WTC11 (cell line): ENCODE data around the gene GRK7. TPM values are rescaled to one million over a fixed set of nuclear protein-coding genes. Genes with fewer than 3 reads are reported as not detected.

Source experiments
- ATAC-seq: fragments of 200-7000 bp; cut with Tn5 transposase; 2 replicates; pipeline ENCODE4 v1.10.0; 2021; ENCODE audit warnings: mild to moderate bottlenecking, moderate library complexity
- CTCF ChIA-PET: fragments of 300-600 bp; sonication (Branson Sonifier 250); formaldehyde crosslinking; loops from one replicate; lab custom pipeline; 2021; ENCODE audit warnings: antibody characterized with exemption; lab: Charles Lee
- POLR2A ChIA-PET: fragments of 350-600 bp; sonication (Branson Sonifier 250); formaldehyde crosslinking; loops from one replicate; lab custom pipeline; 2021; ENCODE audit warnings: antibody characterized with exemption; lab: Charles Lee
- DNase-seq: peaks from one replicate; pipeline ENCODE4 v3.0.0; 2021; ENCODE audit warnings: low spot score
- H3K27ac Mint-ChIP-seq: 2 replicates; pipeline ENCODE4 v1.8.0; 2021; ENCODE audit warnings: mixed read lengths
- H3K27me3 Mint-ChIP-seq: 2 replicates; pipeline ENCODE4 v1.8.0; 2021; ENCODE audit warnings: low read depth, mild to moderate bottlenecking, moderate library complexity, mixed read lengths
- H3K36me3 Mint-ChIP-seq: 2 replicates; pipeline ENCODE4 v1.8.0; 2021; ENCODE audit warnings: mixed read lengths
- H3K4me1 Mint-ChIP-seq: 2 replicates; pipeline ENCODE4 v1.8.0; 2022; ENCODE audit warnings: mixed read lengths
- H3K4me3 Mint-ChIP-seq: 2 replicates; pipeline ENCODE4 v1.8.0; 2021; ENCODE audit warnings: mild to moderate bottlenecking, moderate library complexity, mixed read lengths
- H3K9me3 Mint-ChIP-seq: 2 replicates; pipeline ENCODE4 v1.8.0; 2021; ENCODE audit warnings: mixed read lengths
- AR ChIP-seq: fragments of 250-450 bp; sonication (Bioruptor Pico); IDR thresholded peaks from 2 replicates; pipeline ENCODE4 v1.9.0; 2021; ENCODE audit warnings: mild to moderate bottlenecking
- ATF6 ChIP-seq: sonication (generic); formaldehyde crosslinking; IDR thresholded peaks from 2 replicates; pipeline ENCODE4 v1.8.1; 2023; ENCODE audit warnings: mild to moderate bottlenecking, missing genetic modification reagents
- CREB1 ChIP-seq: sonication (generic); formaldehyde crosslinking; IDR thresholded peaks from 2 replicates; pipeline ENCODE4 v1.8.0; 2023; ENCODE audit warnings: mild to moderate bottlenecking, missing genetic modification reagents
- CREM ChIP-seq: sonication (generic); formaldehyde crosslinking; IDR thresholded peaks from 2 replicates; pipeline ENCODE4 v1.8.1; 2022; ENCODE audit warnings: mild to moderate bottlenecking, missing genetic modification reagents, moderate library complexity
- CTCF ChIP-seq: fragments of 200-600 bp; IDR thresholded peaks from 2 replicates; pipeline ENCODE4 v1.8.0; 2022; ENCODE audit warnings: antibody characterized with exemption
- ELF4 ChIP-seq: sonication (generic); formaldehyde crosslinking; IDR thresholded peaks from 2 replicates; pipeline ENCODE4 v1.8.1; 2022; ENCODE audit warnings: low read depth, mild to moderate bottlenecking, moderate library complexity, missing genetic modification reagents
- ESRRA ChIP-seq: sonication (generic); formaldehyde crosslinking; IDR thresholded peaks from 2 replicates; pipeline ENCODE4 v1.8.1; 2022; ENCODE audit warnings: mild to moderate bottlenecking, missing genetic modification reagents, borderline replicate concordance
- FOXK1 ChIP-seq: sonication (generic); formaldehyde crosslinking; IDR thresholded peaks from 2 replicates; pipeline ENCODE4 v1.8.0; 2022; ENCODE audit warnings: mild to moderate bottlenecking, moderate library complexity, missing genetic modification reagents
- HMGA2 ChIP-seq: fragments of 250-450 bp; sonication (Bioruptor Pico); IDR thresholded peaks from 2 replicates; pipeline ENCODE4 v1.4.0; 2021; ENCODE audit warnings: mild to moderate bottlenecking, moderate library complexity
- IRF1 ChIP-seq: sonication (generic); formaldehyde crosslinking; IDR thresholded peaks from 2 replicates; pipeline ENCODE4 v1.8.0; 2023; ENCODE audit warnings: missing genetic modification reagents
- JAZF1 ChIP-seq: fragments of 250-450 bp; sonication (Bioruptor Pico); IDR thresholded peaks from 2 replicates; pipeline ENCODE4 v1.9.0; 2021; ENCODE audit warnings: moderate library complexity, mild to moderate bottlenecking, inconsistent platforms
- KAT7 ChIP-seq: sonication (generic); formaldehyde crosslinking; IDR thresholded peaks from 2 replicates; pipeline ENCODE4 v1.8.1; 2023; ENCODE audit warnings: missing genetic modification reagents, mild to moderate bottlenecking, borderline replicate concordance
- MXD4 ChIP-seq: fragments of 250-450 bp; sonication (Bioruptor Pico); IDR thresholded peaks from 2 replicates; pipeline ENCODE4 v1.8.0; 2021; ENCODE audit warnings: mild to moderate bottlenecking, moderate library complexity, borderline replicate concordance
- NFATC4 ChIP-seq: fragments of 250-450 bp; sonication (Bioruptor Pico); IDR thresholded peaks from 2 replicates; pipeline ENCODE4 v1.9.0; 2021; ENCODE audit warnings: mild to moderate bottlenecking
- NR2C2 ChIP-seq: sonication (generic); formaldehyde crosslinking; IDR thresholded peaks from 2 replicates; pipeline ENCODE4 v1.8.0; 2022; ENCODE audit warnings: mild to moderate bottlenecking, missing genetic modification reagents
- PRDM15 ChIP-seq: sonication (generic); formaldehyde crosslinking; IDR thresholded peaks from 2 replicates; pipeline ENCODE4 v1.8.0; 2022; ENCODE audit warnings: missing genetic modification reagents
- TEAD1 ChIP-seq: sonication (generic); formaldehyde crosslinking; IDR thresholded peaks from 2 replicates; pipeline ENCODE4 v1.8.0; 2022; ENCODE audit warnings: mild to moderate bottlenecking, missing genetic modification reagents
- ZNF425 ChIP-seq: fragments of 250-450 bp; sonication (Bioruptor Pico); conservative IDR thresholded peaks from 2 replicates; pipeline ENCODE4 v1.9.0; 2021; ENCODE audit warnings: mild to moderate bottlenecking
- total RNA-seq: library from RNA; stranded (reverse); gene quantifications from 3 replicates; pipeline ENCODE4 v1.2.3, GENCODE V29; 2021

The GRK7 gene
- total RNA-seq, 1 experiment from 2014 or later = not detected

GRCh38 chr3:141797819-141798447, 34.7 kb downstream of the GRK7 start:
- H3K9me3 Mint-ChIP-seq = peaks cover 9% of the 10 kb centered on the region
- peak overlapping the region; percentile 90; the same call in 1 of the 2 replicates for H3K27ac Mint-ChIP-seq
- TF ChIP-seq HMGA2 (CRISPR knock-in tag) (no peak), ZNF425 (no peak), ESRRA (CRISPR knock-in tag) (no peak), ATF6 (CRISPR knock-in tag) (no peak), IRF1 (no peak), JAZF1 (CRISPR knock-in tag) (no peak), CREM (CRISPR knock-in tag) (no peak), ELF4 (no peak)
- peak overlapping the region; percentile 72 for H3K4me3 Mint-ChIP-seq
- CTCF ChIA-PET = interaction anchor here (1.0 to 2.4 kb wide), 9 partner anchors 15 to 338 kb away, joined by 3 to 16 read pairs (median 5); no protein-coding TSS in a partner anchor
- peaks cover 33% of the 10 kb centered on the region for H3K27me3 Mint-ChIP-seq
- peaks cover 3% of the 10 kb centered on the region for H3K36me3 Mint-ChIP-seq
- POLR2A ChIA-PET = interaction anchor here (0.6 to 1.4 kb wide), 4 partner anchors 36 to 115 kb away, joined by 3 to 7 read pairs (median 4); partner anchors contain the start of gene ATP1B3
- ATAC-seq (no peak), DNase-seq (no peak)
- H3K4me1 Mint-ChIP-seq = peaks cover 29% of the 10 kb centered on the region

- H3K9me3 Mint-ChIP-seq = peaks cover 9% of the 10 kb centered on the region
- peaks cover 3% of the 10 kb centered on the region for H3K36me3 Mint-ChIP-seq
- H3K27ac Mint-ChIP-seq = no peak overlapping the region
- H3K27me3 Mint-ChIP-seq = peaks cover 33% of the 10 kb centered on the region
- POLR2A ChIA-PET = interaction anchor here (1.4 kb wide), 2 partner anchors 59 to 115 kb away, joined by 3 to 7 read pairs; no protein-coding TSS in a partner anchor
- no peak for DNase-seq
- H3K4me1 Mint-ChIP-seq = peaks cover 29% of the 10 kb centered on the region
- CTCF ChIA-PET = interaction anchor here (1.4 to 2.4 kb wide), 3 partner anchors 60 to 153 kb away, joined by 4 to 14 read pairs (median 5); no protein-coding TSS in a partner anchor
- no peak for ATAC-seq
- no peak overlapping the region for H3K4me3 Mint-ChIP-seq
- TF ChIP-seq AR (CRISPR knock-in tag) = no peak
- no peak for TF ChIP-seq IRF1
- no peak for TF ChIP-seq NFATC4 (CRISPR knock-in tag)
- TF ChIP-seq MXD4 (CRISPR knock-in tag) = no peak
- no peak for TF ChIP-seq CTCF
- no peak for TF ChIP-seq TEAD1
- no peak for TF ChIP-seq PRDM15 (CRISPR knock-in tag)
- TF ChIP-seq KAT7 (CRISPR knock-in tag) = no peak
- TF ChIP-seq CREB1 (CRISPR knock-in tag) = no peak
- TF ChIP-seq NR2C2 (CRISPR knock-in tag) = no peak
- TF ChIP-seq FOXK1 = no peak
Observed at GRCh38 chr3:141798448-141798845, 35.2 kb downstream of the GRK7 start.
